GM21529 (cell line): ENCODE data around the gene DYNC1I2.

Source experiments
- ATAC-seq: cut with Tn5 transposase; IDR thresholded peaks from one replicate; pipeline ENCODE4 v1.9.1; 2021; ENCODE audit not compliant: unreplicated experiment

DYNC1I2 gene

DNA sequence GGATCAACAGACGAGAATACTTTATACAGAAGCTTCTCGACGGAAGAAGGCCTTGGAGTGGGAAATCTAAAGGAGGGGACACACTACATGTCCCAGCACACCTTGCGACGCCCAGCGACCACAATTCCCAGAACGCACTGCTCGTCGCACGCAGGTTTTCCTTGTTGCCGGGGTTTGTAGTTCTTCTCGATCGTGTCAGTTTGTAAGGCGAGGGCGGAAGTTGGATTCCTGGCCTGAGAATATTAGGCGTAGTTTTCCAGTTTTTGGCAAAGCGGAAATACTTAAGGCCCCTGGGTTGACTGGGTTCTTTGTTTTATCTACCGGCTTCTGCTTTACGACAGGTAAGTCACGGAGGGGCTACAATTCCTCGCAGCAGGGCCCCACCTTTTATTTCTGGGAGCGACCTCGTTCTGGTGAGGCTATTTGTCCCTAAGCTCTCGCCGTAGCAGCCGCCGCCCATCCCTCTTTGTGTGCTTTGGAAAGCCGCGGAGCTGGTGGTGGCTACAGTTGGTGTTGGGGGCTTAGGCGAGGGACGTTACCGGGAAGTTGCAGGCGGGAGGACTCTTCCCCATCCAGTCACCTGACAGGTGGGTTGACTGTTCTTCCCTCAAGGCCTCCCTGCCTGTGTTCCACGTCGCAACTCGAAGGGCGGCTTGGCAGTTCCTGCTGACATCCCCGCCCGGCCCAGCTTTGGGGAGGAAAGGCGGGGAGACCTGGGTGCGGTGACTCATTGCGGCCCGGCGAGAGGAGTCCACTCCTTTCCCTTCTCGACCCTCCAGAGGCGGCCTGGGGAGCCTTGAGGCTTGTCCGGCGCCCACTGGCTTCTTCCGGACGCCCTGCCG lies at the start of gene DYNC1I2:
Gene DYNC1I2, plus strand, starts transcription at position 183 of the 842 bp plus-strand sequence. CDS start 2,687 bp downstream, outside the sequence.
- peak; percentile 92 for ATAC-seq

- ATAC-seq = no peak
Measured at GRCh38 chr2:171651667-171652415, 35.4 kb upstream of the DYNC1I2 start.

GRCh38 chr2:171652416-171652785 lies 34.9 kb upstream of the DYNC1I2 start:
- peak; percentile 84 for ATAC-seq

DNA sequence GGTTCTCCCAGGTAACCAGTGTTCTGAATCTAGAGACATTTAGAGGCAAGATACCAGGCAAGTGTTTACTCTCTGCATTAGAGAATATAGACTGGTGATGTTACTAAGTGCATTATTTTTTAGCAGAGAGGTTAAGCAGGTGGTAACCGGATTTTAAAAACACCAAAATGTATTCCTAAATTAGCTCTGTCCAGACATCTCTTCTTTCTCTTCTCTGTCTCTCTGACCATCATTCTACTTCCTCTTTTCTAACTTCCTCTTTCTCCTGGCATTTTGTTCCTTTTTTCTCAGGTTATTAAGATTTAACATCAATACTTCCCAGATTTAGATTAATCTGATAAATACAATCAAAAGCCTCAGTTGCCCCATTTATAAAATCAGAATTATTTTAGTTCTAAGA lies 31.7 kb upstream of the DYNC1I2 start:
- ATAC-seq = peak; percentile 77

GRCh38 chr2:171667041-171667440 lies 20.2 kb upstream of the DYNC1I2 start:
- ATAC-seq = no peak

- no peak for ATAC-seq
Measured at GRCh38 chr2:171668183-171668582, 19.1 kb upstream of the DYNC1I2 start.

GRCh38 chr2:171669121-171669520 lies 18.1 kb upstream of the DYNC1I2 start:
- ATAC-seq = no peak

GRCh38 chr2:171670655-171671054 lies 16.6 kb upstream of the DYNC1I2 start:
- no peak for ATAC-seq

- ATAC-seq = no peak
Measured at GRCh38 chr2:171671867-171672266, 15.4 kb upstream of the DYNC1I2 start.

- no peak for ATAC-seq
Measured at GRCh38 chr2:171673905-171674304, 13.4 kb upstream of the DYNC1I2 start.

- ATAC-seq = no peak
Measured at GRCh38 chr2:171675810-171676345, 11.4 kb upstream of the DYNC1I2 start.

GRCh38 chr2:171678619-171679018 lies 8.7 kb upstream of the DYNC1I2 start:
- ATAC-seq = no peak

DNA sequence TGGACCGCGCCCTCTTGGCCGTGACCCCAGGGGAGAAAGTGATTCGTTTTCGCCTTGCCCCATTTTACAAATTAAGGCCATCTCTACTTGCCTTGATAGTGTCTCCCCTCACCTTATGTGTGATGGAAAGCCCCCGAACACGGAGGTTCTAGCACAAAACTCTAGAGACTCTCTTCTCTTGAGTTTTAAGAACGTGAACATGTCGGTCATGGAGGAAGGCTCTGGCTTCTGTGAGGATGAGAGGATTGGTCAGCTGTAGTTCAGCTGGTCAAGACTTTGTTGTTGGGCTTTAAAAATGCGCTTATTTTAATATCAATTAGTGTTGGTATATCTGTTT lies 828 bp downstream of the DYNC1I2 start:
- ATAC-seq = peak; percentile 15

- no peak for ATAC-seq
Measured at GRCh38 chr2:171692331-171692730, 5.1 kb downstream of the DYNC1I2 start.

DNA sequence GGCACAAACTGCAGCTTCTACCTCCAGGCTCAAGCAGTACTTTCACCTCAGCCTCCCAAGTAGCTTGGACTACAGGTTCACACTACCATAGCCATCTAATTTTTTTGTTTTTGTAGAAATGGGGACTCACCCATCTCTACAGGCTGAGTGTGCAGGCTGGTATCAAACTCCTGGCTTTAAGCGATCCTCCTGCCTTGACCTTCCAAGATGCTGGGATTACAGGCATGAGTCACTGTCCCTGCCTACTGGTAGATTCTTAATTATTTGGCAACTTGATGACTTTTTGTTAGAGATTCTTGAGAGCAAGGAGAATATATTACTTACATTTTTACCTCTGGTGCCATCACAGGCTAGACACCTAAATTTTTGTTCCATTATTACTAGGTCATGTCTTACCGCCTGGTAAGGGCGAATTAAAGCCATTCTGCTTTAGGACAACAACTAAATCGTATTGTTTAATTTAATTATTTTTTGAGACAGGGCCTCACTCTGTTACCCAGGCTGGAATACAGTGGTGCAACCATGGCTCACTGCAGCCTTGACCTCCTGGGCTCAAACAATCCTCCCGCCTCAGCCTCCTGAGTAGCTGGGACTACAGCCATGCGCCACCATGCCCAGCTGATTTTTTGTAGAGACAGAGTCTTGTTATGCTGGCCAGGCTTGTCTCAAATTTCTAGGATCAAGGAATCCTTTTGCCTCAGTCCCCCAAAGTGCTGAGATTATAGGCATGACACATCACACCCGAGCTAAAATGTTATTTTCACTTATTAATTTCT lies 15.7 kb downstream of the DYNC1I2 start:
- ATAC-seq = no peak

- no peak for ATAC-seq
Measured at GRCh38 chr2:171703574-171704347, 16.5 kb downstream of the DYNC1I2 start.

DNA sequence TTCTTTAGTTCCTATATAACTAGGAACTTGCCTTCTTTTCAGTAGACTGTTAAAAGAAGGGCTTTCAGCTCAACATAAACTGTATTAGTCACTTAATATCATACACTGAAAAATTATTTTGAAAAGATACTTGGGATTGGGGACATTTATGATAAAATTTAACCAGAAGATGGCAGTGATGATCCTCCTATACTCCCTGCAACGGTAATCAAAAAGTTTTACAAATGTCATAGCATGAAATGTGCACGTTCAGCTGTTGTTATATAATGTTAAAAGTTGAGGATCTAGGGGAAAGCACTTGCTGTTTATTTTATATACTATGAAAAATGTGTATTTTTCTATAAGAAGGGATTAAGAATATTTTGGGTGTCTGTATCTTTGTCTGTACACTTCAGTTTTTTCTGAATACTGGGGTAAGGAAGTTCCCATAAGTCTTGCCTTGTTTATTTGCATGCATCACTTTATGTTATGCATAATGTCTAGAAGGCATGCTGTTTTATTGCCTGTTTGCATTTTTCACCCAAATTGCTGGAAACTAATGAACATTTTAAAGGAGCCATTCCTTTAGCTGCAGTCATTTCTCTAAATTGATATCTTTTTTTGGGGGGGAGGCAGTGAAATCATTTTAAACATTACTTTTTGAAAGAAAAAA lies 19.0 kb downstream of the DYNC1I2 start:
- ATAC-seq = no peak

GRCh38 chr2:171707752-171708151 lies 20.5 kb downstream of the DYNC1I2 start:
- no peak for ATAC-seq

GRCh38 chr2:171709011-171709685 lies 21.9 kb downstream of the DYNC1I2 start:
- no peak for ATAC-seq
